ENCODE results near the gene ZDHHC14. TPM values are rescaled to one million over a fixed set of nuclear protein-coding genes. Genes with fewer than 3 reads are reported as not detected.
"Not testable (repeated sequence)": the region's sequence is repeated elsewhere in the genome, so short reads cannot be mapped to it uniquely, and the experiment has no call there.

The ZDHHC14 gene
- total RNA-seq, 4 donors from 2014 or later, result 7.1 to 11.4 (median 9.8) TPM

GRCh38 chr6:157392927-157393668, 12.1 kb downstream of the ZDHHC14 start:
- 96% methylated on average over 13 of the region's 14 CpGs for WGBS
- TF ChIP-seq CTCF (IDR thresholded peaks at IDR 0.05) (no peak), EP300 (IDR thresholded peaks at IDR 0.05) (no peak), POLR2AphosphoS5 (IDR thresholded peaks at IDR 0.05) (no peak), POLR2A (IDR thresholded peaks at IDR 0.05; ENCODE audit: low read depth) (no peak)
- H3K36me3 ChIP-seq, result no peaks in the 10 kb centered on the region
- H3K27ac ChIP-seq (replicated peaks in 1 of 4), result no peak overlapping the region
- no peaks in the 10 kb centered on the region for H3K27me3 ChIP-seq
- no peak overlapping the region for H3K4me3 ChIP-seq
- peaks cover 0 to 14% (median 0%) of the 10 kb centered on the region in 4 donors for H3K4me1 ChIP-seq
- peaks cover 0 to 16% (median 8%) of the 10 kb centered on the region in 4 donors for H3K9me3 ChIP-seq
- DNase-seq (ENCODE audit: extremely low spot score), result no peak
- intact Hi-C loops (cut with DNase I), result no loop called here

- intact Hi-C loops (cut with DNase I), result no loop called here
These were observed 12.8 kb downstream of the ZDHHC14 start for GRCh38 chr6:157393669-157394327.

GRCh38 chr6:157395199-157395598, 14.2 kb downstream of the ZDHHC14 start:
- Histone ChIP-seq H3K4me1 (peaks cover 0 to 14% (median 0%) of the 10 kb centered on the region in 4 donors), H3K9me3 (peaks cover 0 to 14% (median 7%) of the 10 kb centered on the region in 4 donors)
- H3K36me3 ChIP-seq; H3K4me3 ChIP-seq; H3K27ac ChIP-seq (replicated peaks in 1 of 4); intact Hi-C loops (cut with DNase I); DNase-seq (ENCODE audit: extremely low spot score); H3K27me3 ChIP-seq: not testable (repeated sequence)
- 97% methylated on average over 11 of the region's 11 CpGs for WGBS

More at GRCh38 chr6:157393669-157394327, 12.8 kb downstream of the ZDHHC14 start:
- Histone ChIP-seq H3K27me3 (no peaks in the 10 kb centered on the region), H3K4me3 (no peak overlapping the region), H3K9me3 (peaks cover 0 to 16% (median 8%) of the 10 kb centered on the region in 4 donors), H3K27ac (replicated peaks in 1 of 4) (no peak overlapping the region), H3K4me1 (peaks cover 0 to 14% (median 0%) of the 10 kb centered on the region in 4 donors), H3K36me3 (no peaks in the 10 kb centered on the region)
- TF ChIP-seq POLR2A (IDR thresholded peaks at IDR 0.05; ENCODE audit: low read depth) (no peak), POLR2AphosphoS5 (IDR thresholded peaks at IDR 0.05) (no peak), EP300 (IDR thresholded peaks at IDR 0.05) (no peak), CTCF (IDR thresholded peaks at IDR 0.05) (no peak)
- no peak for DNase-seq (ENCODE audit: extremely low spot score)
- WGBS, result 86% methylated on average over 6 of the region's 6 CpGs

- no peak overlapping the region for H3K27ac ChIP-seq (replicated peaks in 1 of 4)
- no peak for TF ChIP-seq POLR2A (IDR thresholded peaks at IDR 0.05; ENCODE audit: low read depth)
- no peak for TF ChIP-seq EP300 (IDR thresholded peaks at IDR 0.05)
- no peak for TF ChIP-seq CTCF (IDR thresholded peaks at IDR 0.05)
- TF ChIP-seq POLR2AphosphoS5 (IDR thresholded peaks at IDR 0.05), result no peak
These were observed 15.0 kb downstream of the ZDHHC14 start for GRCh38 chr6:157396026-157396425.

GRCh38 chr6:157397660-157398059, 16.7 kb downstream of the ZDHHC14 start:
- H3K27me3 ChIP-seq, result no peaks in the 10 kb centered on the region
- DNase-seq (ENCODE audit: extremely low spot score), result no peak
- peaks cover 0 to 14% (median 0%) of the 10 kb centered on the region in 4 donors for H3K4me1 ChIP-seq
- no peaks in the 10 kb centered on the region for H3K9me3 ChIP-seq
- peaks cover 0 to 8% (median 0%) of the 10 kb centered on the region in 4 donors for H3K36me3 ChIP-seq
- 88% methylated on average over 7 of the region's 9 CpGs for WGBS
- no peak overlapping the region for H3K27ac ChIP-seq (replicated peaks in 1 of 4)
- H3K4me3 ChIP-seq, result no peak overlapping the region
- no peak for TF ChIP-seq EP300 (IDR thresholded peaks at IDR 0.05)
- no peak for TF ChIP-seq POLR2A (IDR thresholded peaks at IDR 0.05; ENCODE audit: low read depth)
- no peak for TF ChIP-seq CTCF (IDR thresholded peaks at IDR 0.05)
- no peak for TF ChIP-seq POLR2AphosphoS5 (IDR thresholded peaks at IDR 0.05)
- intact Hi-C loops (cut with DNase I), result no loop called here

More at GRCh38 chr6:157396026-157396425, 15.0 kb downstream of the ZDHHC14 start:
- intact Hi-C loops (cut with DNase I), result no loop called here
- Histone ChIP-seq H3K4me3 (no peak overlapping the region), H3K4me1 (peaks cover 0 to 14% (median 0%) of the 10 kb centered on the region in 4 donors), H3K9me3 (peaks cover 0 to 6% (median 3%) of the 10 kb centered on the region in 4 donors), H3K27me3 (no peaks in the 10 kb centered on the region), H3K36me3 (peaks cover 0 to 8% (median 0%) of the 10 kb centered on the region in 4 donors)
- DNase-seq (ENCODE audit: extremely low spot score), result no peak
- 93% methylated on average over 3 of the region's 3 CpGs for WGBS
